Liver (tissue), 9 donors: ENCODE measurements around the gene ABCA13. TPM values are rescaled to one million over a fixed set of nuclear protein-coding genes. Genes with fewer than 3 reads are reported as not detected.

ENCODE experiments used
- DNase-seq: peaks from one replicate; pipeline ENCODE4 v3.0.0-alpha.2; 2017; ENCODE audit warnings: low spot score
- H3K27ac ChIP-seq, 2 donors: one replicate each; pipeline ENCODE4 v1.7.0; 2013; ENCODE audit warnings: inconsistent platforms in 2 of 2, low read length in 2 of 2, control low read depth in 1 of 2, low read depth in 1 of 2, mild to moderate bottlenecking in 1 of 2
- H3K27me3 ChIP-seq, 4 donors: one replicate each; pipeline versions ENCODE4 v1.6.1 to v1.7.0; 2013; ENCODE audit warnings: low read length in 3 of 4, inconsistent platforms in 1 of 4, mild to moderate bottlenecking in 1 of 4, moderate library complexity in 1 of 4; ENCODE audit not compliant: control insufficient read depth in 4 of 4, insufficient read depth in 4 of 4
- H3K36me3 ChIP-seq, 4 donors: one replicate each; pipeline versions ENCODE4 v1.6.1 to v1.7.0; 2013; ENCODE audit warnings: low read length in 3 of 4, mild to moderate bottlenecking in 3 of 4, low read depth in 1 of 4, moderate library complexity in 1 of 4; ENCODE audit not compliant: control insufficient read depth in 4 of 4, insufficient read depth in 3 of 4
- H3K4me1 ChIP-seq, 4 donors: one replicate each; pipeline versions ENCODE4 v1.6.1 to v1.7.0; 2013; ENCODE audit warnings: low read length in 3 of 4, mild to moderate bottlenecking in 3 of 4, moderate library complexity in 1 of 4; ENCODE audit not compliant: control insufficient read depth in 4 of 4, insufficient read depth in 4 of 4
- H3K4me3 ChIP-seq, 3 donors: one replicate each; pipeline versions ENCODE4 v1.6.1 to v1.7.0; 2013; ENCODE audit warnings: low read length in 3 of 3, control low read depth in 1 of 3, low read depth in 1 of 3, mild to moderate bottlenecking in 1 of 3
- H3K9ac ChIP-seq, 2 donors: one replicate each; pipeline ENCODE4 v1.7.0; 2013; ENCODE audit warnings: low read length in 2 of 2, mild to moderate bottlenecking in 2 of 2, moderate library complexity in 2 of 2, control low read depth in 1 of 2, low read depth in 1 of 2
- H3K9me3 ChIP-seq, 4 donors: one replicate each; pipeline versions ENCODE4 v1.6.1 to v1.7.0; 2013; ENCODE audit warnings: low read length in 3 of 4; ENCODE audit not compliant: control insufficient read depth in 4 of 4
- ATF3 ChIP-seq: IDR thresholded peaks from 2 replicates; pipeline ENCODE4 v1.6.1; 2016; ENCODE audit warnings: antibody characterized with exemption
- CTCF ChIP-seq: fragments of 150-350 bp; IDR thresholded peaks from 2 replicates; pipeline ENCODE4 v1.5.1; 2017; ENCODE audit warnings: improper control_type of control experiment, low read depth, low read length; ENCODE audit not compliant: missing input control
- FOXA1 ChIP-seq: IDR thresholded peaks from 2 replicates; pipeline ENCODE4 v1.6.1; 2016; ENCODE audit warnings: antibody characterized with exemption
- FOXA2 ChIP-seq: IDR thresholded peaks from 2 replicates; pipeline ENCODE4 v1.6.1; 2016; ENCODE audit warnings: antibody characterized with exemption
- HNF4A ChIP-seq, 2 donors: conservative IDR thresholded peaks; 2 replicates each; pipeline ENCODE4 v1.6.1; 2016; ENCODE audit warnings: antibody characterized with exemption in 2 of 2, mild to moderate bottlenecking in 2 of 2
- HNF4G ChIP-seq: IDR thresholded peaks from 2 replicates; pipeline ENCODE4 v1.6.1; 2016; ENCODE audit warnings: antibody characterized with exemption
- JUND ChIP-seq, 2 donors: IDR thresholded peaks; 2 replicates each; pipeline ENCODE4 v1.6.1; 2016; ENCODE audit warnings: antibody characterized with exemption in 2 of 2
- MAX ChIP-seq: IDR thresholded peaks from 2 replicates; pipeline ENCODE4 v1.6.1; 2016; ENCODE audit warnings: antibody characterized with exemption
- NR2F2 ChIP-seq: IDR thresholded peaks from 2 replicates; pipeline ENCODE4 v1.6.1; 2016; ENCODE audit warnings: antibody characterized with exemption
- RAD21 ChIP-seq, 2 donors: IDR thresholded peaks; 2 replicates each; pipeline ENCODE4 v1.6.1; 2016; ENCODE audit warnings: antibody characterized with exemption in 2 of 2, mild to moderate bottlenecking in 2 of 2
- REST ChIP-seq: IDR thresholded peaks from 2 replicates; pipeline ENCODE4 v1.6.1; 2016; ENCODE audit warnings: antibody characterized with exemption, mild to moderate bottlenecking
- SP1 ChIP-seq: IDR thresholded peaks from 2 replicates; pipeline ENCODE4 v1.6.1; 2018; ENCODE audit warnings: antibody characterized with exemption, mild to moderate bottlenecking
- TAF1 ChIP-seq: conservative IDR thresholded peaks from 2 replicates; pipeline ENCODE4 v1.6.1; 2016; ENCODE audit warnings: antibody characterized with exemption, mild to moderate bottlenecking
- YY1 ChIP-seq: IDR thresholded peaks from 2 replicates; pipeline ENCODE4 v1.6.1; 2016; ENCODE audit warnings: antibody characterized with exemption, mild to moderate bottlenecking
- ZBTB33 ChIP-seq: IDR thresholded peaks from 2 replicates; pipeline ENCODE4 v1.6.1; 2016; ENCODE audit warnings: antibody characterized with exemption
- WGBS: extraction: QIAGEN DNeasy Blood & Tissue Kit; methylation state at CpG from one replicate; pipeline ENCODE4 v1.1.7; 2013; 5-methylcytosine and 5-hydroxymethylcytosine counted together
- polyA plus RNA-seq, 2 donors: library from polyadenylated mRNA; stranded (reverse) in 1 of 2; unstranded in 1 of 2; fragments of 200-250 nt in 1 of 2; fragments of >200 nt in 1 of 2; fragmentation: Nextera tagmentation in 1 of 2; extraction: Ambion mirVana in 1 of 2; gene quantifications; one replicate each; pipeline versions ENCODE4 v1.2.1 to v1.2.3, GENCODE V29; 2013 to 2015
- total RNA-seq, 2 donors: library from RNA; depleted of rRNA; stranded (reverse); fragments of >200 nt; gene quantifications; one replicate each; pipeline ENCODE4 v1.2.3, GENCODE V29; 2014
- donor health status: healthy.
- donor health status: healthy.
- donor health status: healthy.
- donor health status: healthy.
- donor health status: healthy.

ABCA13 gene
- total and polyA plus RNA-seq, 4 donors = 0.22 to 1.0 (median 0.66) TPM

- WGBS = 45% methylated on average over 2 of the region's 2 CpGs
- Histone ChIP-seq H3K9ac (no peak overlapping the region), H3K4me1 (no peaks in the 10 kb centered on the region), H3K36me3 (no peaks in the 10 kb centered on the region), H3K4me3 (no peak overlapping the region), H3K27me3 (no peaks in the 10 kb centered on the region), H3K9me3 (no peaks in the 10 kb centered on the region), H3K27ac (no peak overlapping the region)
- no peak for DNase-seq
- no peak for TF ChIP-seq ZBTB33
- no peak for TF ChIP-seq YY1
- TF ChIP-seq HNF4G = no peak
- TF ChIP-seq FOXA1 = no peak
- TF ChIP-seq MAX = no peak
- TF ChIP-seq ATF3 = no peak
- TF ChIP-seq CTCF = no peak
- TF ChIP-seq RAD21 (IDR thresholded peaks at IDR 0.05) = no peak
- no peak for TF ChIP-seq NR2F2
These were observed 193.8 kb downstream of the ABCA13 start for GRCh38 chr7:48365010-48365409.

- H3K27me3 ChIP-seq = no peaks in the 10 kb centered on the region
- no peak overlapping the region for H3K27ac ChIP-seq
- peaks cover 0 to 5% (median 2%) of the 10 kb centered on the region in 4 donors for H3K9me3 ChIP-seq
- no peak for TF ChIP-seq HNF4A (conservative IDR thresholded peaks at IDR 0.05)
- WGBS = 66% methylated on average over 4 of the region's 4 CpGs
- H3K4me3 ChIP-seq = no peak overlapping the region
- no peak overlapping the region for H3K9ac ChIP-seq
- no peak for DNase-seq
- no peaks in the 10 kb centered on the region for H3K4me1 ChIP-seq
- no peaks in the 10 kb centered on the region for H3K36me3 ChIP-seq
These were observed 194.8 kb downstream of the ABCA13 start for GRCh38 chr7:48366096-48366495.

- Histone ChIP-seq H3K9me3 (peaks cover 0 to 3% (median 0%) of the 10 kb centered on the region in 4 donors), H3K27ac (no peak overlapping the region), H3K9ac (no peak overlapping the region), H3K4me3 (no peak overlapping the region), H3K4me1 (no peaks in the 10 kb centered on the region), H3K36me3 (no peaks in the 10 kb centered on the region), H3K27me3 (no peaks in the 10 kb centered on the region)
- TF ChIP-seq FOXA2 = no peak
- TF ChIP-seq RAD21 (IDR thresholded peaks at IDR 0.05) = no peak
- TF ChIP-seq MAX = no peak
- no peak for TF ChIP-seq SP1
- TF ChIP-seq TAF1 = no peak
- TF ChIP-seq JUND (IDR thresholded peaks at IDR 0.05) = no peak
- TF ChIP-seq REST = no peak
- TF ChIP-seq HNF4G = no peak
- no peak for TF ChIP-seq FOXA1
- DNase-seq = no peak
These were observed 205.0 kb downstream of the ABCA13 start for GRCh38 chr7:48376263-48376662.
